Posterior vena cava (tissue), 2 donors: ENCODE results near the gene FCAR. TPM values are rescaled to one million over a fixed set of nuclear protein-coding genes. Genes with fewer than 3 reads are reported as not detected.
"Not testable (repeated sequence)": the region's sequence is repeated elsewhere in the genome, so short reads cannot be mapped to it uniquely, and the experiment has no call there.

Source experiments
- DNase-seq: peaks from one replicate; pipeline ENCODE4 v3.0.0-alpha.2; 2020; ENCODE audit warnings: low spot score
- intact Hi-C, 2 donors: fragments of 100-400 bp; cut with DNase I; formaldehyde crosslinking; loops; one replicate each; pipeline versions ENCODE4 v1.14.1 to v1.14.2; 2022 to 2023
- total RNA-seq, 2 donors: library from RNA; stranded (reverse); fragmentation: NEBNext Ultra II Directional; extraction: Animal tissue kit (Norgen Biotek cat#: 25700); gene quantifications; one replicate each; pipeline ENCODE4 v1.2.1, GENCODE V29; 2021
- donor health status: DM: yes; HTN: yes; CAD: no.
- donor health status: DM: yes; HTN: yes; CAD: no.

Gene FCAR
- total RNA-seq, 2 donors from 2014 or later = 2.0 to 5.8 TPM

DNA sequence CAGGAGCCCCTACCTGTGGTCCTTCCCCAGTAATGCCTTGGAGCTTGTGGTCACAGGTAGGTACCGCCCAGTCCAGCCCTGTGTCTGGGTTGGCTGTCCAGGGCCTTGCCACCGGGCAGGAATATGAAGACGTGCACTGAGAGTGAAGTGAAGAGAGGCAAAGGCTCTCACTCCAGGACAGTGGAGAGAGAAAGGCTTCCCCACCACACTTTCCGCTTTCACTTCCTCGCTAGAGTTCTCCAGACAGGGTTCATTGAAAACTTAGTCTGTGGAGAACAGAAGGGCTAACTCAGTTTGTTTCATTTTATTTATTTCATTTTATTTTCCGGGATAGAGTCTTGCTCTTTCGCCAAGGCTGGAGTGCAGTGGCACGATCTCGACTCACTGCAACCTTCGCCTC is 14.2 kb downstream of the FCAR start:
- intact Hi-C loops = no loop called here
- no peak for DNase-seq

DNA sequence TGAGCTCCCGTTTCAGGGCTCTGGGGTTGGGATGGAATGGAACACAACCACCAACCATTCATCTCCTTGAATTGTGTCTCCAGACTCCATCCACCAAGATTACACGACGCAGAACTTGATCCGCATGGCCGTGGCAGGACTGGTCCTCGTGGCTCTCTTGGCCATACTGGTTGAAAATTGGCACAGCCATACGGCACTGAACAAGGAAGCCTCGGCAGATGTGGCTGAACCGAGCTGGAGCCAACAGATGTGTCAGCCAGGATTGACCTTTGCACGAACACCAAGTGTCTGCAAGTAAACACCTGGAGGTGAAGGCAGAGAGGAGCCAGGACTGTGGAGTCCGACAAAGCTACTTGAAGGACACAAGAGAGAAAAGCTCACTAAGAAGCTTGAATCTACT is 15.5 kb downstream of the FCAR start:
- DNase-seq = no peak
- intact Hi-C loops = no loop called here

DNA sequence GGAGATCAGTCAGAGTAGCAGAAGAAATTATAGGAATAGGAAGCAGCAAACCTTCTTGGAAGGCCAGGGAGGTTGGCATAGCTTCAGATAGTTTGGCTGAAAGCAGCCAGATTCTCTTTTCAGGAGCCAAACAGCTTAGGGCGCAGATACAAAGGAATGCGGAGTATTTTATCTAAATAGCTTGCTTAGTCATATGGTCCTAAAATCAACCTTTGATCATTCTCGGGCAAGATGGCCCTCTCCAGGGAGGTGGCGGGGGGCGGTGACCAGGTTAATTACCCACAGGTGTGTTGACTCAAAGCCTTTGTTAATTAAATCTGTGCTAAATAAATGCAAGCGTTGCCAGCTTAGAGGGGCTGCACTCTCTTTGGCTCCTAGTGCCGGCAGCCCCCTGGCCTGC is 19.4 kb downstream of the FCAR start:
- intact Hi-C loops = no loop called here
- DNase-seq = no peak

GRCh38 chr19:54894106-54894505 is 20.1 kb downstream of the FCAR start:
- DNase-seq, intact Hi-C loops: not testable (repeated sequence)

GRCh38 chr19:54896036-54896435 is 22.0 kb downstream of the FCAR start:
- no peak for DNase-seq
- intact Hi-C loops = no loop called here

- intact Hi-C loops = not testable (repeated sequence)
- DNase-seq = peak; percentile 64
These were observed 24.6 kb downstream of the FCAR start for GRCh38 chr19:54898685-54899084.

DNA sequence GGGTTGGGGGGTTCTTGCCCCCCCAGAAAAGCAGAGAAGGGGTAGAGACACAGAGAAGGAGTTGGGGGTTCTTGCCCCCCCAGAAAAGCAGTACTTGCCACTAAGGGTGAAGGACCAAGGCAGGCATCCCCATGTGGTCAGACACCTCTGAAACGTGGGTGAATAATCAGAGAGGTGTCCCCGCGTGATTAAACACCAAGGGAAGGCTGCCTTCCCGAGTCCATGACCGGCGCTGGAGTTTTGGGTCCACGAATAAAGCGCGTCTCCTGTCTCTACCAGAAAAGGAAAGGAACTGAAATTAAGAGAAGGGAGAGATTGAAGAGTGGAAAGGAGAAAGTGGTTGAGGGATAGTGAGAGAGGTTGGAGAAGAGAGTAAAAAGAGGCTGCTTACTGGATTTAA is 25.6 kb downstream of the FCAR start:
- peak; percentile 51 for DNase-seq
- intact Hi-C loops = not testable (repeated sequence)

DNA sequence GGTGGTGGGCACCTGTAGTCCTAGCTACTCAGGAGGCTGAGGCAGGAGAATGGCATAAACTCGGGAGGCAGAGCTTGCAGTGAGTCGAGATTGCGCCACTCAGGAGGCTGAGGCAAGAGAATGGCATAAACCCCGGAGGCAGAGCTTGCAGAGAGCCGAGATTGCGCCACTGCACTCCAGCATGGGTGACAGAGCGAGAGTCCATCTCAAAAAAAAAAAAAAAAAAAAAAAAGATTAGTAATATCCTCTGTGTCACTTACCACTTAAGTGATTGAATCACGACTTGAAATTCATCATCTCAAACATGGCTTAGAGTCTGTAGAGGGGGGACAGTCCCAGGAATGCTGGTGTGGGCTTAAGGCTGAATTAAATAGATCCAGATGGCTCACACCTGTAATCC is 27.1 kb downstream of the FCAR start:
- peak; percentile 87 for DNase-seq
- intact Hi-C loops = not testable (repeated sequence)

- intact Hi-C loops = no loop called here
- DNase-seq = no peak
These were observed 28.0 kb downstream of the FCAR start for GRCh38 chr19:54902061-54902460.

DNA sequence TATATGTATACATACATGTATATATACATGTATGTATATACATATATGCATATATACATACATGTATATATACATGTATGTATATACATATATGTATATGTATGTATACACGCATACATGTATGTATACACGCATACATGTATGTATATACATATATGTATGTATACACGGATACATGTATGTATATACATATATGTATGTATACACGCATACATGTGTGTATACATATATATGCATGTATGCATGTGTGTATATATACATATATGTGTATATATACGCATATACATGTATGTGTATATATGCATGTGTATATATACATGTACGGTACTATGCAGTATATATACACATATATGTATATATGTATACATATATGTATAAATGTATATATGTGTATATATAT is 29.3 kb downstream of the FCAR start:
- intact Hi-C loops = no loop called here
- no peak for DNase-seq

DNA sequence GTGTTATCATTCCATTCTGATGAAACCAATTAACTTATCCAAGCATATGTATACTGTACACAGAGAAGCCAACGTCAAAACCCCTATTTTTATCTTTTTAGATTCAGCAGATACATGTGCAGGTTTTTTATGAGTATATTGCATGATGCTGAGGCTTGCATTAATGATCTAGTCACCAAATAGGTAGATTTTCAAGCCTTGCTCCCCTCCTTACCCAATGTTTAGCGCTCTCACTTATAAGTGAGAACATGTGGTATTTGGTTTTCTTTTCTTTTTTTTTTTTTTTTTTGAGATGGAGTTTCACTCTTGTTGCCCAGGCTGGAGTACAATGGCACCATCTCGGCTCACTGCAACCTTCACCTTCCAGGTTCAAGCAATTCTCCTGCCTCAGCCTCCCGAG is 30.2 kb downstream of the FCAR start:
- intact Hi-C loops = not testable (repeated sequence)

GRCh38 chr19:54905421-54905802 is 31.4 kb downstream of the FCAR start:
- intact Hi-C loops = no loop called here
- peak; percentile 9 for DNase-seq

More for the DNA sequence above, 30.2 kb downstream of the FCAR start:
- DNase-seq = not testable (repeated sequence)

DNA sequence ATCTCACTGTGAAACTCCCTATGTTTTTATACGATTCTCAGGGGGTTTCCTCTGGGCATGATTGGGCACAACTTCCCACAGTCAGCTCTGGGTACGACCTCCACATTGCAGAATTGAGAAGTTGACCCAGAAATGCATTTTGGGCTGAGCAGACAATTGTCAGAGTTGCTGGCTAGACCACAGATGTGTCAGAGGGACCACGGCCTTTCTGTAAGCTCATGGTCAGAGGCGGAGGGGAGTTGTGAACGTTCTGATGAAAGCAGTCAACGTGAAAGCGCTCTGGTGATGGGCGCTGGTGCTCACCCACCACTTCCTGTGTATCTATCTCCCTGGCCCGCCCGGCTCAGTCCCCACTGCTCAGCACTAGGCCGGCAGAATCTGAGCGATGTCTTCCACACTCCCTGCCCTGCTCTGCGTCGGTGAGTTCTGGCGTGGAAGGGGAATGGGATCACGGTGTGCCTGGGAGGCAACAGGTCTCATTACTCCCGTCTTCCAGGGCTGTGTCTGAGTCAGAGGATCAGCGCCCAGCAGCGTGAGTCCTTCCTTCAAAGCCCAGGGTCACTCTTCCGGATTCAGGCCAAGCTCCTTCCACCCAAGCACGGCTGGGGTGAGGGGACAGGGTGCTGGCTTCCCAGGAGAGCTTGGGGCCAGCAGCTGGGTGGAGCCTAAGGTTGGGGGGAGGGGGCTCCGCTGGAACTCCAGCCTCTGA is 31.9 kb downstream of the FCAR start, which contains the start of gene NCR1:
Gene NCR1, plus strand, starts transcription at position 346 of the 709 bp plus-strand sequence. Its CDS starts 40 bp downstream, at position 386.
- peak; percentile 74 for DNase-seq
- intact Hi-C loops = no loop called here

- no peak for DNase-seq
- intact Hi-C loops = no loop called here
These were observed 32.8 kb downstream of the FCAR start for GRCh38 chr19:54906819-54907218.

DNA sequence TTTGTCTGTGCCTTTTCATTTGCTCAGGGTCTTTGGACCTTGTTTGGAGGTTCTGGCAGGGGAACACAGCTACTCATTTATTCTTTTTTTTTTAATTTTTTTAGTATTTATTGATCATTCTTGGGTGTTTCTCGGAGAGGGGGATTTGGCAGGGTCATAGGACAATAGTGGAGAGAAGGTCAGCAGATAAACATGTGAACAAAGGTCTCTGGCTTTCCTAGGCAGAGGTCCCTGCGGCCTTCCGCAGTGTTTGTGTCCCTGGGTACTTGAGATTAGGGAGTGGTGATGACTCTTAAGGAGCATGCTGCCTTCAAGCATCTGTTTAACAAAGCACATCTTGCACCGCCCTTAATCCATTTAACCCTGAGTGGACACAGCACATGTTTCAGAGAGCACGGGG is 33.9 kb downstream of the FCAR start:
- DNase-seq, intact Hi-C loops: not testable (repeated sequence)

- peak; percentile 22 for DNase-seq
- intact Hi-C loops = no loop called here
These were observed 42.8 kb downstream of the FCAR start for GRCh38 chr19:54916822-54917221.

DNA sequence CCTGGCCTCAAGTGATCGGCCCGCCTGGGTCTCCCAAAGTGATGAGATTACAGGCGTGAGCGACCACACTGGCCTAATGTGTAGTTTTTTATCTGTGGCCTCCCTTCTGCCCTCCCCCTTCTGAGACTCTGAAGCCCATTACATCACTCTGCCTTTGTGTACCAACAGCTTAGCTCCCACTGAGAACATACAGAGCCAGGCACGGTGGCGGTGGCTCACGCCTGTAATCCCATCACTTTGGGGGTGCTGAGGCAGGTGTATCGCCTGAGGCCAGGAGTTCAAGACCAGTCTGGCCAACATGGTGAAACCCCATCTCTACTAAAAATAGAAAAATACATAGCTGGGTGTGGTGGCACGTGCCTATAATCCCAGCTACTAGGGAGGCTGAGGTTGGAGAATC is 44.5 kb downstream of the FCAR start:
- DNase-seq = peak; percentile 46
- intact Hi-C loops = no loop called here

DNA sequence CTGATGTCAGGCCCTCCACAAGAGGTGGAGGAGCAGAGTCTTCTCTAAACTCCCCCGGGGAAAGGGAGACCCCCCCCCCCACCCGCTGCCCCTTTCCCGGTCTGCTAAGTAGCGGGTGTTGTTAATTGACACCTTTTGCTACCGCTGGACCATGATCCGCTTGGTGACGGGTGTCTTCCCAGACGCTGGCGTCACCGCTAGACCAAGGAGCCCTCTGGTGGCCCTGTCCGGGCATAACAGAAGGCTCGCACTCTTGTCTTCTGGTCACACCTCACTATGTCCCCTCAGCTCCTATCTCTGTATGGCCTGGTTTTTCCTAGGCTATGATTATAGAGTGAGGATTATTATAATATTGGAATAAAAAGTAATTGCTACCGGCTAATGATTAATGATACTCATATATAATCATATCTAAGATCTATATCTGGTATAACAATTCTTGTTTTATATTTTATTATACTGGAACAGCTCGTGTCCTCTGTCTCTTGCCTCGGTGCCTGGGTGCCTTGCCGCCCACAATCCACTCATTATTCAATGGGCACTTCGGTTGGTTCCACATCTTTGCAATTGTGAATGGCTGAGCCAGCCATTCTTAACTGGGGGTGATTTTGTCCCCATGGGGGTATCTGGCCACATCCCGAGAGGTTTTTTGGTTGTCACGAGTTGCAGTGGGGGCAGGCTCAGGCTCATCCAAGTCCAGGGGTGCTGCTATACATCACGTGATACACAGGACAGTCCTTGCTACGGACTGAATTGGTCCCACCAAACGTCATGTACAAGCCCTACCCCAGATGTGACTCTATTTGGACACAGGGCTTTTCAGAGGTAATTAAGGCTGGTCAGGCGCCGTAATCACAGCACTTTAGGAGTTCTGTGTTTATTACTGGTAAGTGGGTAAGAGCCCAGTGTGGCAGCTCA is 45.9 kb downstream of the FCAR start:
- peak; percentile 34 for DNase-seq
- intact Hi-C loops = loop anchor here in 1 of 2 donors (5.0 kb wide), 1 partner anchor 562 kb away; no protein-coding TSS in a partner anchor

DNA sequence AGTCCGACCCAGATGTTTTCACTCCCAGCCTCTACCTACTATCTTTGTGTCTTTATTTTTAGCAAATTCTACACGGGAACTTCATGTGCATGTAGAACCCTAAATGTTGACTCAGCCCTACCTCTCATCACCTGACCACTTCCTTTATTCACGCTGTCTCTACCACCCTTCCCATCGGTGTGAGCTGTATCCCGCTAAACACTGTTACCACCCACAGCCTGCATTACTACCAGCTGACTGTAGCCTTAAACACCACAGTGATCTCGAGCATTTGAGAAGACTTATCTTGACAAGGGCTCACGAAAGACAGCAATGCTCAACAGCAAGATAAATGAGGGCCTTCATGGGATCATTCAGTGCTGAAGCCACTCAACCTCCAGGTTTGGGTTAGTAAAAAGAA is 47.0 kb downstream of the FCAR start:
- intact Hi-C loops = loop anchor here in 1 of 2 donors (5.0 kb wide), 1 partner anchor 561 kb away; no protein-coding TSS in a partner anchor

GRCh38 chr19:54923276-54923675 is 49.2 kb downstream of the FCAR start:
- DNase-seq = no peak
- intact Hi-C loops = loop anchor here in 1 of 2 donors (5.0 kb wide), 1 partner anchor 559 kb away; no protein-coding TSS in a partner anchor

More for the DNA sequence above, 47.0 kb downstream of the FCAR start:
- no peak for DNase-seq
